SK-N-SH (cell line): ENCODE data around the gene MAN2B2. TPM values are rescaled to one million over a fixed set of nuclear protein-coding genes. Genes with fewer than 3 reads are reported as not detected.

Experiments
- CTCF ChIA-PET: fragments of 300-600, 350-600 bp; formaldehyde crosslinking; extraction: SDS; loops from one replicate; lab custom pipeline; 2021; lab: Yijun Ruan, JAX
- POLR2A ChIA-PET: fragments of 350-600 bp; sonication (Branson Sonifier 250); formaldehyde crosslinking; extraction: SDS; loops from one replicate; lab custom pipeline; 2020; ENCODE audit warnings: antibody characterized with exemption, inconsistent platforms; lab: Yijun Ruan, JAX
- DNase-seq: peaks from one replicate; pipeline ENCODE4 v3.0.0; 2012
- H2AFZ ChIP-seq: fragments of 200-600 bp; sonication (generic); 2 replicates; pipeline ENCODE4 v1.8.1; 2016; ENCODE audit warnings: antibody characterized with exemption, mild to moderate bottlenecking, low read depth
- H3F3A ChIP-seq: fragments of 200-600 bp; sonication (generic); replicated peaks from 2 replicates; pipeline ENCODE3; 2016; ENCODE audit warnings: antibody characterized with exemption, mild to moderate bottlenecking; ENCODE audit not compliant: insufficient read depth
- H3K27ac ChIP-seq, 2 experiments: fragments of 200-500 bp in 1 of 2; fragments of 200-600 bp in 1 of 2; sonication (Bioruptor generic) in 1 of 2; sonication (generic), shearing (Covaris generic) in 1 of 2; 2 replicates each; pipeline versions ENCODE4 v1.5.1 to v1.6.1; 2014 to 2016; ENCODE audit warnings: low read depth in 2 of 2, inconsistent platforms in 1 of 2, low read length in 1 of 2, mild to moderate bottlenecking in 1 of 2, mixed read lengths in 1 of 2
- H3K27me3 ChIP-seq: fragments of 200-600 bp; sonication (generic), shearing (Covaris generic); 2 replicates; pipeline ENCODE4 v1.6.1; 2016; ENCODE audit warnings: mixed run types; ENCODE audit not compliant: insufficient read depth
- H3K36me3 ChIP-seq, 2 experiments: fragments of 200-500 bp in 1 of 2; fragments of 200-600 bp in 1 of 2; sonication (Bioruptor generic) in 1 of 2; sonication (generic) in 1 of 2; replicated peaks in 1 of 2; 2 replicates each; pipeline versions ENCODE3 to v1.5.1; 2014 to 2016; ENCODE audit warnings: low read length in 1 of 2, mild to moderate bottlenecking in 1 of 2; ENCODE audit not compliant: insufficient read depth in 2 of 2, control insufficient read depth in 1 of 2
- H3K4me1 ChIP-seq, 2 experiments: fragments of 200-500 bp in 1 of 2; fragments of 200-600 bp in 1 of 2; sonication (Bioruptor generic) in 1 of 2; sonication (generic), shearing (Covaris generic) in 1 of 2; 2 replicates each; pipeline versions ENCODE4 v1.5.1 to v1.6.1; 2014 to 2016; ENCODE audit warnings: low read depth in 1 of 2, low read length in 1 of 2, mixed run types in 1 of 2; ENCODE audit not compliant: insufficient read depth in 2 of 2, control insufficient read depth in 1 of 2
- H3K4me2 ChIP-seq: fragments of 200-600 bp; sonication (generic), shearing (Covaris generic); 2 replicates; pipeline ENCODE4 v1.6.1; 2017; ENCODE audit warnings: mixed run types
- H3K4me3 ChIP-seq, 2 experiments: fragments of 200-500 bp in 1 of 2; fragments of 200-600 bp in 1 of 2; sonication (Bioruptor generic) in 1 of 2; sonication (generic), shearing (Covaris generic) in 1 of 2; 2 replicates each; pipeline versions ENCODE4 v1.5.1 to v1.8.1; 2014 to 2016; ENCODE audit warnings: low read depth in 2 of 2, inconsistent platforms in 1 of 2, low read length in 1 of 2, mild to moderate bottlenecking in 1 of 2, mixed read lengths in 1 of 2, moderate library complexity in 1 of 2
- H3K79me2 ChIP-seq: fragments of 200-600 bp; sonication (generic); 2 replicates; pipeline ENCODE4 v1.8.1; 2017; ENCODE audit warnings: mild to moderate bottlenecking; ENCODE audit not compliant: insufficient read depth
- H3K9ac ChIP-seq: fragments of 200-600 bp; sonication (generic); 2 replicates; pipeline ENCODE4 v1.6.1; 2017; ENCODE audit warnings: mixed run types
- H3K9me2 ChIP-seq: fragments of 200-600 bp; sonication (generic); 2 replicates; pipeline ENCODE4 v1.6.1; 2017; ENCODE audit warnings: mixed run types
- H3K9me3 ChIP-seq: fragments of 200-600 bp; sonication (generic); 2 replicates; pipeline ENCODE4 v1.6.1; 2017; ENCODE audit warnings: mixed run types, mild to moderate bottlenecking, moderate library complexity
- H4K20me1 ChIP-seq: fragments of 200-600 bp; sonication (generic); 2 replicates; pipeline ENCODE4 v1.6.1; 2017; ENCODE audit warnings: mild to moderate bottlenecking, mixed run types; ENCODE audit not compliant: insufficient read depth
- CHD2 ChIP-seq: fragments of 150-350 bp; IDR thresholded peaks from 2 replicates; pipeline ENCODE4 v1.6.1; 2018; ENCODE audit warnings: low read length; ENCODE audit not compliant: partially characterized antibody
- ELF1 ChIP-seq: IDR thresholded peaks from 2 replicates; pipeline ENCODE4 v1.4.0; 2012
- EP300 ChIP-seq, 2 experiments: IDR thresholded peaks; 2 replicates each; pipeline versions ENCODE4 v1.4.0 to v1.6.1; 2012; ENCODE audit warnings: borderline replicate concordance in 1 of 2, low read depth in 1 of 2, low read length in 1 of 2
- EZH2phosphoT487 ChIP-seq: fragments of 200-600 bp; sonication (generic); IDR thresholded peaks from 2 replicates; pipeline ENCODE4 v1.6.1; 2017; ENCODE audit warnings: low read depth, mixed run types, mild to moderate bottlenecking, antibody characterized with exemption, moderate library complexity, borderline replicate concordance
- FOSL2 ChIP-seq: IDR thresholded peaks from 2 replicates; pipeline ENCODE4 v1.4.0; 2012; ENCODE audit warnings: low read depth, mild to moderate bottlenecking, moderate library complexity, borderline replicate concordance
- FOXJ3 ChIP-seq: sonication (generic); formaldehyde crosslinking; IDR thresholded peaks from 2 replicates; pipeline ENCODE4 v1.5.1; 2020; ENCODE audit warnings: mild to moderate bottlenecking, missing genetic modification reagents
- GATA2 ChIP-seq: sonication (generic); formaldehyde crosslinking; IDR thresholded peaks from 2 replicates; pipeline ENCODE4 v1.5.0; 2020; ENCODE audit warnings: mild to moderate bottlenecking, missing genetic modification reagents
- JUND ChIP-seq: IDR thresholded peaks from 2 replicates; pipeline ENCODE4 v1.4.0; 2012
- NFIC ChIP-seq: IDR thresholded peaks from 2 replicates; pipeline ENCODE4 v1.4.0; 2012; ENCODE audit warnings: borderline replicate concordance
- NRF1 ChIP-seq: IDR thresholded peaks from 2 replicates; pipeline ENCODE4 v1.6.1; 2012; ENCODE audit warnings: low read depth, mild to moderate bottlenecking, low read length
- RCOR1 ChIP-seq: fragments of 150-350 bp; IDR thresholded peaks from 2 replicates; pipeline ENCODE4 v1.6.1; 2017; ENCODE audit warnings: antibody characterized with exemption, low read length
- RFX5 ChIP-seq: IDR thresholded peaks from 2 replicates; pipeline ENCODE4 v1.6.1; 2012; ENCODE audit warnings: mild to moderate bottlenecking, improper control_type of control experiment, low read length
- SIN3A ChIP-seq: IDR thresholded peaks from 2 replicates; pipeline ENCODE4 v1.6.1; 2012; ENCODE audit warnings: low read depth, mild to moderate bottlenecking, low read length, moderate library complexity, borderline replicate concordance
- SMC3 ChIP-seq: IDR thresholded peaks from 2 replicates; pipeline ENCODE4 v1.6.1; 2012; ENCODE audit warnings: low read depth, low read length, improper control_type of control experiment
- TCF12 ChIP-seq: IDR thresholded peaks from 2 replicates; pipeline ENCODE4 v1.4.0; 2012
- YY1 ChIP-seq: IDR thresholded peaks from 2 replicates; pipeline ENCODE4 v1.4.0; 2012; ENCODE audit warnings: low read depth, mild to moderate bottlenecking
- WGBS: methylation state at CpG from one replicate; pipeline ENCODE4 v1.1.6; 2017; ENCODE audit warnings: low lambda C conversion rate; 5-methylcytosine and 5-hydroxymethylcytosine counted together
- polyA plus RNA-seq, 3 experiments: library from polyadenylated mRNA; depleted of rRNA; stranded (reverse); fragments of >200 nt; gene quantifications; 2 replicates each; pipeline ENCODE4 v1.2.3, GENCODE V29; 2012
- TF ChIP-seq, protein P1 (sequence below): IDR thresholded peaks from 2 replicates; pipeline ENCODE4 v1.4.0; 2012; ENCODE audit warnings: low read depth, borderline replicate concordance
- TF ChIP-seq, protein P2 (sequence below): fragments of 200-600 bp; sonication (generic); IDR thresholded peaks from 2 replicates; pipeline ENCODE4 v1.6.1; 2017; ENCODE audit warnings: antibody characterized with exemption, mild to moderate bottlenecking, moderate library complexity
- TF ChIP-seq, protein P3 (sequence below): IDR thresholded peaks from 2 replicates; pipeline ENCODE4 v1.6.1; 2012; ENCODE audit warnings: mild to moderate bottlenecking, low read depth, low read length, moderate library complexity
- TF ChIP-seq, protein P4 (sequence below): IDR thresholded peaks from 2 replicates; pipeline ENCODE4 v1.4.0; 2012; ENCODE audit warnings: low read depth, borderline replicate concordance

Gene MAN2B2
- polyA plus RNA-seq, 1 of the 3 experiments (the other 2 are of a cell fraction) = 24.9 TPM

DNA sequence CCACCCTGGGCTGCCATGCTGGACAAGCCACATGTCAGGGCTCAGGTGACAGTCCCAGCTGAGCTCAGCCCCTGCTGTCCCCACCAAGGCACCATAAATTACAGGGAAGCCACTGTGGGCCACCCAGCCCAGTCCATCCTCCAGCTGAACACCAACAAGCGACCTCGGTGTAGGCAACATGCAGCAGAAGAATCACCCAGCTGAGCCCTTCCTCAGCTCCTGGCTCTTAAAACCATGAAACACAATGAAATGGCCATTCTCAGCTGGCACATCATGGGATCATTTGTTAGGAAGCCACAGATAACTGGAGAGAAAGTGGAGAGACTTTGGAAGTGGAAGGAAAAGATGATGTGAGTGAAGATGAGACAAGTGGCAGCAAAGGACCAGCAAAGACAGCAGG, 23.3 kb upstream of the MAN2B2 start:
- no peak overlapping the region for H3K9ac ChIP-seq
- DNase-seq = no peak
- no peak overlapping the region for H3K4me2 ChIP-seq
- TF ChIP-seq, protein P1, sequence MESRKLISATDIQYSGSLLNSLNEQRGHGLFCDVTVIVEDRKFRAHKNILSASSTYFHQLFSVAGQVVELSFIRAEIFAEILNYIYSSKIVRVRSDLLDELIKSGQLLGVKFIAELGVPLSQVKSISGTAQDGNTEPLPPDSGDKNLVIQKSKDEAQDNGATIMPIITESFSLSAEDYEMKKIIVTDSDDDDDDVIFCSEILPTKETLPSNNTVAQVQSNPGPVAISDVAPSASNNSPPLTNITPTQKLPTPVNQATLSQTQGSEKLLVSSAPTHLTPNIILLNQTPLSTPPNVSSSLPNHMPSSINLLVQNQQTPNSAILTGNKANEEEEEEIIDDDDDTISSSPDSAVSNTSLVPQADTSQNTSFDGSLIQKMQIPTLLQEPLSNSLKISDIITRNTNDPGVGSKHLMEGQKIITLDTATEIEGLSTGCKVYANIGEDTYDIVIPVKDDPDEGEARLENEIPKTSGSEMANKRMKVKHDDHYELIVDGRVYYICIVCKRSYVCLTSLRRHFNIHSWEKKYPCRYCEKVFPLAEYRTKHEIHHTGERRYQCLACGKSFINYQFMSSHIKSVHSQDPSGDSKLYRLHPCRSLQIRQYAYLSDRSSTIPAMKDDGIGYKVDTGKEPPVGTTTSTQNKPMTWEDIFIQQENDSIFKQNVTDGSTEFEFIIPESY = no peak
- TF ChIP-seq JUND = no peak
- TF ChIP-seq RCOR1 = no peak
- TF ChIP-seq EZH2phosphoT487 = no peak
- TF ChIP-seq, protein P2, sequence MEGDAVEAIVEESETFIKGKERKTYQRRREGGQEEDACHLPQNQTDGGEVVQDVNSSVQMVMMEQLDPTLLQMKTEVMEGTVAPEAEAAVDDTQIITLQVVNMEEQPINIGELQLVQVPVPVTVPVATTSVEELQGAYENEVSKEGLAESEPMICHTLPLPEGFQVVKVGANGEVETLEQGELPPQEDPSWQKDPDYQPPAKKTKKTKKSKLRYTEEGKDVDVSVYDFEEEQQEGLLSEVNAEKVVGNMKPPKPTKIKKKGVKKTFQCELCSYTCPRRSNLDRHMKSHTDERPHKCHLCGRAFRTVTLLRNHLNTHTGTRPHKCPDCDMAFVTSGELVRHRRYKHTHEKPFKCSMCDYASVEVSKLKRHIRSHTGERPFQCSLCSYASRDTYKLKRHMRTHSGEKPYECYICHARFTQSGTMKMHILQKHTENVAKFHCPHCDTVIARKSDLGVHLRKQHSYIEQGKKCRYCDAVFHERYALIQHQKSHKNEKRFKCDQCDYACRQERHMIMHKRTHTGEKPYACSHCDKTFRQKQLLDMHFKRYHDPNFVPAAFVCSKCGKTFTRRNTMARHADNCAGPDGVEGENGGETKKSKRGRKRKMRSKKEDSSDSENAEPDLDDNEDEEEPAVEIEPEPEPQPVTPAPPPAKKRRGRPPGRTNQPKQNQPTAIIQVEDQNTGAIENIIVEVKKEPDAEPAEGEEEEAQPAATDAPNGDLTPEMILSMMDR = no peak
- TF ChIP-seq, protein P3, sequence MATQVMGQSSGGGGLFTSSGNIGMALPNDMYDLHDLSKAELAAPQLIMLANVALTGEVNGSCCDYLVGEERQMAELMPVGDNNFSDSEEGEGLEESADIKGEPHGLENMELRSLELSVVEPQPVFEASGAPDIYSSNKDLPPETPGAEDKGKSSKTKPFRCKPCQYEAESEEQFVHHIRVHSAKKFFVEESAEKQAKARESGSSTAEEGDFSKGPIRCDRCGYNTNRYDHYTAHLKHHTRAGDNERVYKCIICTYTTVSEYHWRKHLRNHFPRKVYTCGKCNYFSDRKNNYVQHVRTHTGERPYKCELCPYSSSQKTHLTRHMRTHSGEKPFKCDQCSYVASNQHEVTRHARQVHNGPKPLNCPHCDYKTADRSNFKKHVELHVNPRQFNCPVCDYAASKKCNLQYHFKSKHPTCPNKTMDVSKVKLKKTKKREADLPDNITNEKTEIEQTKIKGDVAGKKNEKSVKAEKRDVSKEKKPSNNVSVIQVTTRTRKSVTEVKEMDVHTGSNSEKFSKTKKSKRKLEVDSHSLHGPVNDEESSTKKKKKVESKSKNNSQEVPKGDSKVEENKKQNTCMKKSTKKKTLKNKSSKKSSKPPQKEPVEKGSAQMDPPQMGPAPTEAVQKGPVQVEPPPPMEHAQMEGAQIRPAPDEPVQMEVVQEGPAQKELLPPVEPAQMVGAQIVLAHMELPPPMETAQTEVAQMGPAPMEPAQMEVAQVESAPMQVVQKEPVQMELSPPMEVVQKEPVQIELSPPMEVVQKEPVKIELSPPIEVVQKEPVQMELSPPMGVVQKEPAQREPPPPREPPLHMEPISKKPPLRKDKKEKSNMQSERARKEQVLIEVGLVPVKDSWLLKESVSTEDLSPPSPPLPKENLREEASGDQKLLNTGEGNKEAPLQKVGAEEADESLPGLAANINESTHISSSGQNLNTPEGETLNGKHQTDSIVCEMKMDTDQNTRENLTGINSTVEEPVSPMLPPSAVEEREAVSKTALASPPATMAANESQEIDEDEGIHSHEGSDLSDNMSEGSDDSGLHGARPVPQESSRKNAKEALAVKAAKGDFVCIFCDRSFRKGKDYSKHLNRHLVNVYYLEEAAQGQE = no peak
- TF ChIP-seq, protein P4, sequence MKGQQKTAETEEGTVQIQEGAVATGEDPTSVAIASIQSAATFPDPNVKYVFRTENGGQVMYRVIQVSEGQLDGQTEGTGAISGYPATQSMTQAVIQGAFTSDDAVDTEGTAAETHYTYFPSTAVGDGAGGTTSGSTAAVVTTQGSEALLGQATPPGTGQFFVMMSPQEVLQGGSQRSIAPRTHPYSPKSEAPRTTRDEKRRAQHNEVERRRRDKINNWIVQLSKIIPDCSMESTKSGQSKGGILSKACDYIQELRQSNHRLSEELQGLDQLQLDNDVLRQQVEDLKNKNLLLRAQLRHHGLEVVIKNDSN = no peak
- TF ChIP-seq GATA2 (CRISPR knock-in tag) = no peak
- no peak for TF ChIP-seq FOSL2
- no peak for TF ChIP-seq YY1
- TF ChIP-seq NRF1 = no peak
- TF ChIP-seq SMC3 = no peak
- no peak for TF ChIP-seq TCF12
- no peak for TF ChIP-seq ELF1
- no peak for TF ChIP-seq NFIC
- TF ChIP-seq RFX5 = no peak
- no peak for TF ChIP-seq SIN3A
- no peak for TF ChIP-seq FOXJ3 (CRISPR knock-in tag)
- no peak for TF ChIP-seq CHD2
- TF ChIP-seq EP300 (IDR thresholded peaks at IDR 0.05; ENCODE audit: borderline replicate concordance in 1 of 2, low read depth in 1 of 2, low read length in 1 of 2) = no peak
- H3K27ac ChIP-seq = no peak overlapping the region
- no peak overlapping the region for H2AFZ ChIP-seq
- H3K4me1 ChIP-seq = peaks cover 0 to 20% of the 10 kb centered on the region in 2 experiments; a peak in 1 of 4 replicates
- POLR2A ChIA-PET = no interaction called here
- no peaks in the 10 kb centered on the region for H3K9me3 ChIP-seq
- H4K20me1 ChIP-seq = no peaks in the 10 kb centered on the region
- no peaks in the 10 kb centered on the region for H3K36me3 ChIP-seq
- H3K27me3 ChIP-seq = peaks cover 3% of the 10 kb centered on the region; the same call in 1 of the 2 replicates
- 24% methylated on average over 2 of the region's 2 CpGs for WGBS
- H3K9me2 ChIP-seq = no peaks in the 10 kb centered on the region
- no peaks in the 10 kb centered on the region for H3F3A ChIP-seq
- H3K79me2 ChIP-seq = no peaks in the 10 kb centered on the region
- no peak overlapping the region for H3K4me3 ChIP-seq
- CTCF ChIA-PET = interaction anchor here (0.8 to 12.9 kb wide), 5 partner anchors 10 to 301 kb away, joined by 3 to 248 read pairs (median 59); no protein-coding TSS in a partner anchor
